WTC11 (cell line): ENCODE results near the gene FAM110A. TPM values are rescaled to one million over a fixed set of nuclear protein-coding genes. Genes with fewer than 3 reads are reported as not detected.

ENCODE experiments used
- ATAC-seq: fragments of 200-7000 bp; cut with Tn5 transposase; 2 replicates; pipeline ENCODE4 v1.10.0; 2021; ENCODE audit warnings: mild to moderate bottlenecking, moderate library complexity
- CTCF ChIA-PET: fragments of 300-600 bp; sonication (Branson Sonifier 250); formaldehyde crosslinking; loops from one replicate; lab custom pipeline; 2021; ENCODE audit warnings: antibody characterized with exemption; lab: Charles Lee
- POLR2A ChIA-PET: fragments of 350-600 bp; sonication (Branson Sonifier 250); formaldehyde crosslinking; loops from one replicate; lab custom pipeline; 2021; ENCODE audit warnings: antibody characterized with exemption; lab: Charles Lee
- DNase-seq: peaks from one replicate; pipeline ENCODE4 v3.0.0; 2021; ENCODE audit warnings: low spot score
- H3K27ac Mint-ChIP-seq: 2 replicates; pipeline ENCODE4 v1.8.0; 2021; ENCODE audit warnings: mixed read lengths
- H3K27me3 Mint-ChIP-seq: 2 replicates; pipeline ENCODE4 v1.8.0; 2021; ENCODE audit warnings: low read depth, mild to moderate bottlenecking, moderate library complexity, mixed read lengths
- H3K36me3 Mint-ChIP-seq: 2 replicates; pipeline ENCODE4 v1.8.0; 2021; ENCODE audit warnings: mixed read lengths
- H3K4me1 Mint-ChIP-seq: 2 replicates; pipeline ENCODE4 v1.8.0; 2022; ENCODE audit warnings: mixed read lengths
- H3K4me3 Mint-ChIP-seq: 2 replicates; pipeline ENCODE4 v1.8.0; 2021; ENCODE audit warnings: mild to moderate bottlenecking, moderate library complexity, mixed read lengths
- H3K9me3 Mint-ChIP-seq: 2 replicates; pipeline ENCODE4 v1.8.0; 2021; ENCODE audit warnings: mixed read lengths
- ESRRA ChIP-seq: sonication (generic); formaldehyde crosslinking; IDR thresholded peaks from 2 replicates; pipeline ENCODE4 v1.8.1; 2022; ENCODE audit warnings: mild to moderate bottlenecking, missing genetic modification reagents, borderline replicate concordance
- NFYB ChIP-seq: sonication (generic); formaldehyde crosslinking; conservative IDR thresholded peaks from 2 replicates; pipeline ENCODE4 v1.8.0; 2022; ENCODE audit warnings: low read depth, missing genetic modification reagents
- ZNF219 ChIP-seq: sonication (generic); formaldehyde crosslinking; IDR thresholded peaks from 2 replicates; pipeline ENCODE4 v1.8.0; 2023; ENCODE audit warnings: missing genetic modification reagents, mild to moderate bottlenecking, borderline replicate concordance
- ZNF416 ChIP-seq: fragments of 250-450 bp; sonication (Bioruptor Pico); IDR thresholded peaks from 2 replicates; pipeline ENCODE4 v1.9.0; 2021; ENCODE audit warnings: mild to moderate bottlenecking, inconsistent platforms
- ZNF671 ChIP-seq: fragments of 250-450 bp; sonication (Bioruptor Pico); IDR thresholded peaks from 2 replicates; pipeline ENCODE4 v1.8.0; 2021; ENCODE audit warnings: mild to moderate bottlenecking
- total RNA-seq: library from RNA; stranded (reverse); gene quantifications from 3 replicates; pipeline ENCODE4 v1.2.3, GENCODE V29; 2021
- TF ChIP-seq, protein P1 (sequence below): sonication (generic); formaldehyde crosslinking; conservative IDR thresholded peaks from 2 replicates; pipeline ENCODE4 v1.8.1; 2023; ENCODE audit warnings: mild to moderate bottlenecking, low read depth, missing genetic modification reagents, moderate library complexity
- TF ChIP-seq, protein P2 (sequence below): sonication (generic); formaldehyde crosslinking; IDR thresholded peaks from 2 replicates; pipeline ENCODE4 v1.8.0; 2022; ENCODE audit warnings: mild to moderate bottlenecking, missing genetic modification reagents
- TF ChIP-seq, protein P3 (sequence below): fragments of 200-600 bp; IDR thresholded peaks from 2 replicates; pipeline ENCODE4 v1.8.0; 2022; ENCODE audit warnings: antibody characterized with exemption
- TF ChIP-seq, protein P4 (sequence below): sonication (generic); formaldehyde crosslinking; IDR thresholded peaks from 2 replicates; pipeline ENCODE4 v1.8.1; 2022; ENCODE audit warnings: mild to moderate bottlenecking, missing genetic modification reagents, moderate library complexity, borderline replicate concordance
- TF ChIP-seq, protein P5 (sequence below): sonication (generic); formaldehyde crosslinking; IDR thresholded peaks from 2 replicates; pipeline ENCODE4 v1.8.0; 2022; ENCODE audit warnings: mild to moderate bottlenecking, missing genetic modification reagents
- TF ChIP-seq, protein P6 (sequence below): fragments of 250-450 bp; sonication (Bioruptor Pico); IDR thresholded peaks from 2 replicates; pipeline ENCODE4 v1.9.0; 2021; ENCODE audit warnings: moderate library complexity, mild to moderate bottlenecking, inconsistent platforms, borderline replicate concordance
- TF ChIP-seq, protein P7 (sequence below): sonication (generic); formaldehyde crosslinking; IDR thresholded peaks from 2 replicates; pipeline ENCODE4 v1.8.0; 2022; ENCODE audit warnings: missing genetic modification reagents
- TF ChIP-seq, protein P8 (sequence below): sonication (generic); formaldehyde crosslinking; IDR thresholded peaks from 2 replicates; pipeline ENCODE4 v1.8.1; 2023; ENCODE audit warnings: mild to moderate bottlenecking, missing genetic modification reagents, moderate library complexity
- TF ChIP-seq, protein P9 (sequence below): sonication (generic); formaldehyde crosslinking; IDR thresholded peaks from 2 replicates; pipeline ENCODE4 v1.8.0; 2023; ENCODE audit warnings: missing genetic modification reagents, mild to moderate bottlenecking, borderline replicate concordance
- TF ChIP-seq, protein P10 (sequence below): sonication (generic); formaldehyde crosslinking; IDR thresholded peaks from 2 replicates; pipeline ENCODE4 v1.8.0; 2022; ENCODE audit warnings: mild to moderate bottlenecking, missing genetic modification reagents

FAM110A gene
- total RNA-seq, 1 experiment from 2014 or later, result 18.8 TPM

DNA sequence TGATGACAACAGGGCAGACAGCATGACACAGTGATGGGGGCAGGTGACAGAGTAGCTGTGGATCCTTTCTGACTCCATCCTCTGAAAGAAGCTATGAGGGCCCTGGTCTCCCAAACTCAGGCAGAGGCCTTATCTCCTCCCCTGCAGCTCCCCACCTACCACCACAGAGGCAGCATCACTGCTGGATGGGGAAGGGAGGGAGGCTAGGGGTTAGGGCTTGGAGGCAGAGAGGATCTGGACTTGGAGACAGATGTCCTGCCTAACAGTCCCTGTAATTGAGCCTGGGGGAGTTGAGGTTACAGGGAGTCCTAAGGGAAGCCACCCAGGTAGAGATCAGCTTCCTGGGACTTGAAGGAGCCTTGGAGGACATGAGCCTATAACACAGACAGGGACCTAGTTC is 37.9 kb downstream of the FAM110A start (continued):
- TF ChIP-seq, protein P1, sequence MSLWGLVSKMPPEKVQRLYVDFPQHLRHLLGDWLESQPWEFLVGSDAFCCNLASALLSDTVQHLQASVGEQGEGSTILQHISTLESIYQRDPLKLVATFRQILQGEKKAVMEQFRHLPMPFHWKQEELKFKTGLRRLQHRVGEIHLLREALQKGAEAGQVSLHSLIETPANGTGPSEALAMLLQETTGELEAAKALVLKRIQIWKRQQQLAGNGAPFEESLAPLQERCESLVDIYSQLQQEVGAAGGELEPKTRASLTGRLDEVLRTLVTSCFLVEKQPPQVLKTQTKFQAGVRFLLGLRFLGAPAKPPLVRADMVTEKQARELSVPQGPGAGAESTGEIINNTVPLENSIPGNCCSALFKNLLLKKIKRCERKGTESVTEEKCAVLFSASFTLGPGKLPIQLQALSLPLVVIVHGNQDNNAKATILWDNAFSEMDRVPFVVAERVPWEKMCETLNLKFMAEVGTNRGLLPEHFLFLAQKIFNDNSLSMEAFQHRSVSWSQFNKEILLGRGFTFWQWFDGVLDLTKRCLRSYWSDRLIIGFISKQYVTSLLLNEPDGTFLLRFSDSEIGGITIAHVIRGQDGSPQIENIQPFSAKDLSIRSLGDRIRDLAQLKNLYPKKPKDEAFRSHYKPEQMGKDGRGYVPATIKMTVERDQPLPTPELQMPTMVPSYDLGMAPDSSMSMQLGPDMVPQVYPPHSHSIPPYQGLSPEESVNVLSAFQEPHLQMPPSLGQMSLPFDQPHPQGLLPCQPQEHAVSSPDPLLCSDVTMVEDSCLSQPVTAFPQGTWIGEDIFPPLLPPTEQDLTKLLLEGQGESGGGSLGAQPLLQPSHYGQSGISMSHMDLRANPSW, result no peak

DNA sequence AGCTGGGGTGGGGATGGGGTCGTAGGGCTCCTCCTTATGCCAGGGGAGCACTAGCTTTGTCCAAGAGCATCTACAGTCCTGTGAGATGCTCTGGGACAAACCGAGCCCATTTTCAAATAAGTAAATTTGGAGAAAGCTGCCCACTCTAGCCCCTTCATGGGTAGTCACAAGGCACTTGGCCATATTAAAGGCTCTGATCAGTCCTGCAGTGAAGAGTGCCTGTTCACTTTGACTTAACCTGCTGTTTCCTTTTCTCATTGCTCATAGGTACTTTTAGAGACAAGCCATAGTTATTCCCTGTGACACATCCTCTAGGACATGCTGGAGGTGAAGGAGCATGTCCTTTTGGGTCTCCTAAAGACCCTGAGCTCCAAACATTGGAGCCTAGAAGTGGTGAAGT is 38.4 kb downstream of the FAM110A start:
- H3K27ac Mint-ChIP-seq, result no peak overlapping the region
- ATAC-seq (no peak), DNase-seq (no peak)
- ChIA-PET POLR2A (interaction anchor here (0.6 kb wide), 1 partner anchor 301 kb away, joined by 4 read pairs; no protein-coding TSS in a partner anchor), CTCF (interaction anchor here (0.7 to 2.5 kb wide), 7 partner anchors 10 to 190 kb away, joined by 3 to 19 read pairs (median 5); partner anchors contain the start of gene FAM110A)
- peaks cover 10% of the 10 kb centered on the region for H3K4me1 Mint-ChIP-seq
- no peaks in the 10 kb centered on the region for H3K36me3 Mint-ChIP-seq
- no peak overlapping the region for H3K4me3 Mint-ChIP-seq
- no peaks in the 10 kb centered on the region for H3K27me3 Mint-ChIP-seq
- H3K9me3 Mint-ChIP-seq, result no peaks in the 10 kb centered on the region
- TF ChIP-seq ZNF219 (CRISPR knock-in tag) (no peak), ZNF416 (CRISPR knock-in tag) (no peak), NFYB (CRISPR knock-in tag) (no peak), ZNF671 (no peak), ESRRA (CRISPR knock-in tag) (no peak)
- TF ChIP-seq, protein P2, sequence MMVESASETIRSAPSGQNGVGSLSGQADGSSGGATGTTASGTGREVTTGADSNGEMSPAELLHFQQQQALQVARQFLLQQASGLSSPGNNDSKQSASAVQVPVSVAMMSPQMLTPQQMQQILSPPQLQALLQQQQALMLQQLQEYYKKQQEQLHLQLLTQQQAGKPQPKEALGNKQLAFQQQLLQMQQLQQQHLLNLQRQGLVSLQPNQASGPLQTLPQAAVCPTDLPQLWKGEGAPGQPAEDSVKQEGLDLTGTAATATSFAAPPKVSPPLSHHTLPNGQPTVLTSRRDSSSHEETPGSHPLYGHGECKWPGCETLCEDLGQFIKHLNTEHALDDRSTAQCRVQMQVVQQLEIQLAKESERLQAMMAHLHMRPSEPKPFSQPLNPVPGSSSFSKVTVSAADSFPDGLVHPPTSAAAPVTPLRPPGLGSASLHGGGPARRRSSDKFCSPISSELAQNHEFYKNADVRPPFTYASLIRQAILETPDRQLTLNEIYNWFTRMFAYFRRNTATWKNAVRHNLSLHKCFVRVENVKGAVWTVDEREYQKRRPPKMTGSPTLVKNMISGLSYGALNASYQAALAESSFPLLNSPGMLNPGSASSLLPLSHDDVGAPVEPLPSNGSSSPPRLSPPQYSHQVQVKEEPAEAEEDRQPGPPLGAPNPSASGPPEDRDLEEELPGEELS (CRISPR knock-in tag), result no peak
- TF ChIP-seq, protein P3, sequence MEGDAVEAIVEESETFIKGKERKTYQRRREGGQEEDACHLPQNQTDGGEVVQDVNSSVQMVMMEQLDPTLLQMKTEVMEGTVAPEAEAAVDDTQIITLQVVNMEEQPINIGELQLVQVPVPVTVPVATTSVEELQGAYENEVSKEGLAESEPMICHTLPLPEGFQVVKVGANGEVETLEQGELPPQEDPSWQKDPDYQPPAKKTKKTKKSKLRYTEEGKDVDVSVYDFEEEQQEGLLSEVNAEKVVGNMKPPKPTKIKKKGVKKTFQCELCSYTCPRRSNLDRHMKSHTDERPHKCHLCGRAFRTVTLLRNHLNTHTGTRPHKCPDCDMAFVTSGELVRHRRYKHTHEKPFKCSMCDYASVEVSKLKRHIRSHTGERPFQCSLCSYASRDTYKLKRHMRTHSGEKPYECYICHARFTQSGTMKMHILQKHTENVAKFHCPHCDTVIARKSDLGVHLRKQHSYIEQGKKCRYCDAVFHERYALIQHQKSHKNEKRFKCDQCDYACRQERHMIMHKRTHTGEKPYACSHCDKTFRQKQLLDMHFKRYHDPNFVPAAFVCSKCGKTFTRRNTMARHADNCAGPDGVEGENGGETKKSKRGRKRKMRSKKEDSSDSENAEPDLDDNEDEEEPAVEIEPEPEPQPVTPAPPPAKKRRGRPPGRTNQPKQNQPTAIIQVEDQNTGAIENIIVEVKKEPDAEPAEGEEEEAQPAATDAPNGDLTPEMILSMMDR, result no peak
- TF ChIP-seq, protein P4, sequence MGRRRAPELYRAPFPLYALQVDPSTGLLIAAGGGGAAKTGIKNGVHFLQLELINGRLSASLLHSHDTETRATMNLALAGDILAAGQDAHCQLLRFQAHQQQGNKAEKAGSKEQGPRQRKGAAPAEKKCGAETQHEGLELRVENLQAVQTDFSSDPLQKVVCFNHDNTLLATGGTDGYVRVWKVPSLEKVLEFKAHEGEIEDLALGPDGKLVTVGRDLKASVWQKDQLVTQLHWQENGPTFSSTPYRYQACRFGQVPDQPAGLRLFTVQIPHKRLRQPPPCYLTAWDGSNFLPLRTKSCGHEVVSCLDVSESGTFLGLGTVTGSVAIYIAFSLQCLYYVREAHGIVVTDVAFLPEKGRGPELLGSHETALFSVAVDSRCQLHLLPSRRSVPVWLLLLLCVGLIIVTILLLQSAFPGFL, result no peak
- TF ChIP-seq, protein P5, sequence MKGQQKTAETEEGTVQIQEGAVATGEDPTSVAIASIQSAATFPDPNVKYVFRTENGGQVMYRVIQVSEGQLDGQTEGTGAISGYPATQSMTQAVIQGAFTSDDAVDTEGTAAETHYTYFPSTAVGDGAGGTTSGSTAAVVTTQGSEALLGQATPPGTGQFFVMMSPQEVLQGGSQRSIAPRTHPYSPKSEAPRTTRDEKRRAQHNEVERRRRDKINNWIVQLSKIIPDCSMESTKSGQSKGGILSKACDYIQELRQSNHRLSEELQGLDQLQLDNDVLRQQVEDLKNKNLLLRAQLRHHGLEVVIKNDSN (CRISPR knock-in tag), result no peak
- TF ChIP-seq, protein P6, sequence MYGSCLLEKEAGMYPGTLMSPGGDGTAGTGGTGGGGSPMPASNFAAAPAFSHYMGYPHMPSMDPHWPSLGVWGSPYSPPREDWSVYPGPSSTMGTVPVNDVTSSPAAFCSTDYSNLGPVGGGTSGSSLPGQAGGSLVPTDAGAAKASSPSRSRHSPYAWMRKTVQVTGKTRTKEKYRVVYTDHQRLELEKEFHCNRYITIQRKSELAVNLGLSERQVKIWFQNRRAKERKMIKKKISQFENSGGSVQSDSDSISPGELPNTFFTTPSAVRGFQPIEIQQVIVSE, result no peak
- TF ChIP-seq, protein P7, sequence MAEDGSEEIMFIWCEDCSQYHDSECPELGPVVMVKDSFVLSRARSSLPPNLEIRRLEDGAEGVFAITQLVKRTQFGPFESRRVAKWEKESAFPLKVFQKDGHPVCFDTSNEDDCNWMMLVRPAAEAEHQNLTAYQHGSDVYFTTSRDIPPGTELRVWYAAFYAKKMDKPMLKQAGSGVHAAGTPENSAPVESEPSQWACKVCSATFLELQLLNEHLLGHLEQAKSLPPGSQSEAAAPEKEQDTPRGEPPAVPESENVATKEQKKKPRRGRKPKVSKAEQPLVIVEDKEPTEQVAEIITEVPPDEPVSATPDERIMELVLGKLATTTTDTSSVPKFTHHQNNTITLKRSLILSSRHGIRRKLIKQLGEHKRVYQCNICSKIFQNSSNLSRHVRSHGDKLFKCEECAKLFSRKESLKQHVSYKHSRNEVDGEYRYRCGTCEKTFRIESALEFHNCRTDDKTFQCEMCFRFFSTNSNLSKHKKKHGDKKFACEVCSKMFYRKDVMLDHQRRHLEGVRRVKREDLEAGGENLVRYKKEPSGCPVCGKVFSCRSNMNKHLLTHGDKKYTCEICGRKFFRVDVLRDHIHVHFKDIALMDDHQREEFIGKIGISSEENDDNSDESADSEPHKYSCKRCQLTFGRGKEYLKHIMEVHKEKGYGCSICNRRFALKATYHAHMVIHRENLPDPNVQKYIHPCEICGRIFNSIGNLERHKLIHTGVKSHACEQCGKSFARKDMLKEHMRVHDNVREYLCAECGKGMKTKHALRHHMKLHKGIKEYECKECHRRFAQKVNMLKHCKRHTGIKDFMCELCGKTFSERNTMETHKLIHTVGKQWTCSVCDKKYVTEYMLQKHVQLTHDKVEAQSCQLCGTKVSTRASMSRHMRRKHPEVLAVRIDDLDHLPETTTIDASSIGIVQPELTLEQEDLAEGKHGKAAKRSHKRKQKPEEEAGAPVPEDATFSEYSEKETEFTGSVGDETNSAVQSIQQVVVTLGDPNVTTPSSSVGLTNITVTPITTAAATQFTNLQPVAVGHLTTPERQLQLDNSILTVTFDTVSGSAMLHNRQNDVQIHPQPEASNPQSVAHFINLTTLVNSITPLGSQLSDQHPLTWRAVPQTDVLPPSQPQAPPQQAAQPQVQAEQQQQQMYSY (CRISPR knock-in tag), result no peak
- TF ChIP-seq, protein P8, sequence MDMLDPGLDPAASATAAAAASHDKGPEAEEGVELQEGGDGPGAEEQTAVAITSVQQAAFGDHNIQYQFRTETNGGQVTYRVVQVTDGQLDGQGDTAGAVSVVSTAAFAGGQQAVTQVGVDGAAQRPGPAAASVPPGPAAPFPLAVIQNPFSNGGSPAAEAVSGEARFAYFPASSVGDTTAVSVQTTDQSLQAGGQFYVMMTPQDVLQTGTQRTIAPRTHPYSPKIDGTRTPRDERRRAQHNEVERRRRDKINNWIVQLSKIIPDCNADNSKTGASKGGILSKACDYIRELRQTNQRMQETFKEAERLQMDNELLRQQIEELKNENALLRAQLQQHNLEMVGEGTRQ (CRISPR knock-in tag), result no peak
- TF ChIP-seq, protein P9, sequence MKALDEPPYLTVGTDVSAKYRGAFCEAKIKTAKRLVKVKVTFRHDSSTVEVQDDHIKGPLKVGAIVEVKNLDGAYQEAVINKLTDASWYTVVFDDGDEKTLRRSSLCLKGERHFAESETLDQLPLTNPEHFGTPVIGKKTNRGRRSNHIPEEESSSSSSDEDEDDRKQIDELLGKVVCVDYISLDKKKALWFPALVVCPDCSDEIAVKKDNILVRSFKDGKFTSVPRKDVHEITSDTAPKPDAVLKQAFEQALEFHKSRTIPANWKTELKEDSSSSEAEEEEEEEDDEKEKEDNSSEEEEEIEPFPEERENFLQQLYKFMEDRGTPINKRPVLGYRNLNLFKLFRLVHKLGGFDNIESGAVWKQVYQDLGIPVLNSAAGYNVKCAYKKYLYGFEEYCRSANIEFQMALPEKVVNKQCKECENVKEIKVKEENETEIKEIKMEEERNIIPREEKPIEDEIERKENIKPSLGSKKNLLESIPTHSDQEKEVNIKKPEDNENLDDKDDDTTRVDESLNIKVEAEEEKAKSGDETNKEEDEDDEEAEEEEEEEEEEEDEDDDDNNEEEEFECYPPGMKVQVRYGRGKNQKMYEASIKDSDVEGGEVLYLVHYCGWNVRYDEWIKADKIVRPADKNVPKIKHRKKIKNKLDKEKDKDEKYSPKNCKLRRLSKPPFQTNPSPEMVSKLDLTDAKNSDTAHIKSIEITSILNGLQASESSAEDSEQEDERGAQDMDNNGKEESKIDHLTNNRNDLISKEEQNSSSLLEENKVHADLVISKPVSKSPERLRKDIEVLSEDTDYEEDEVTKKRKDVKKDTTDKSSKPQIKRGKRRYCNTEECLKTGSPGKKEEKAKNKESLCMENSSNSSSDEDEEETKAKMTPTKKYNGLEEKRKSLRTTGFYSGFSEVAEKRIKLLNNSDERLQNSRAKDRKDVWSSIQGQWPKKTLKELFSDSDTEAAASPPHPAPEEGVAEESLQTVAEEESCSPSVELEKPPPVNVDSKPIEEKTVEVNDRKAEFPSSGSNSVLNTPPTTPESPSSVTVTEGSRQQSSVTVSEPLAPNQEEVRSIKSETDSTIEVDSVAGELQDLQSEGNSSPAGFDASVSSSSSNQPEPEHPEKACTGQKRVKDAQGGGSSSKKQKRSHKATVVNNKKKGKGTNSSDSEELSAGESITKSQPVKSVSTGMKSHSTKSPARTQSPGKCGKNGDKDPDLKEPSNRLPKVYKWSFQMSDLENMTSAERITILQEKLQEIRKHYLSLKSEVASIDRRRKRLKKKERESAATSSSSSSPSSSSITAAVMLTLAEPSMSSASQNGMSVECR (CRISPR knock-in tag), result no peak
- TF ChIP-seq, protein P10, sequence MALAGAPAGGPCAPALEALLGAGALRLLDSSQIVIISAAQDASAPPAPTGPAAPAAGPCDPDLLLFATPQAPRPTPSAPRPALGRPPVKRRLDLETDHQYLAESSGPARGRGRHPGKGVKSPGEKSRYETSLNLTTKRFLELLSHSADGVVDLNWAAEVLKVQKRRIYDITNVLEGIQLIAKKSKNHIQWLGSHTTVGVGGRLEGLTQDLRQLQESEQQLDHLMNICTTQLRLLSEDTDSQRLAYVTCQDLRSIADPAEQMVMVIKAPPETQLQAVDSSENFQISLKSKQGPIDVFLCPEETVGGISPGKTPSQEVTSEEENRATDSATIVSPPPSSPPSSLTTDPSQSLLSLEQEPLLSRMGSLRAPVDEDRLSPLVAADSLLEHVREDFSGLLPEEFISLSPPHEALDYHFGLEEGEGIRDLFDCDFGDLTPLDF (CRISPR knock-in tag), result no peak
